Neural cell (in vitro differentiated cells): ENCODE measurements around the gene CABP7. TPM values are rescaled to one million over a fixed set of nuclear protein-coding genes. Genes with fewer than 3 reads are reported as not detected.

Experiments
- H2AFZ ChIP-seq: fragments of 200-600, 300-800 bp; sonication (generic), shearing (Covaris generic); 2 replicates; pipeline ENCODE4 v1.6.0; 2014; ENCODE audit warnings: low read depth, mild to moderate bottlenecking, antibody characterized with exemption, low read length, moderate library complexity
- H3F3A ChIP-seq: fragments of 200-600 bp; shearing (Covaris generic); 2 replicates; pipeline ENCODE4 v1.6.1; 2016; ENCODE audit warnings: mild to moderate bottlenecking, moderate library complexity, mixed read lengths, antibody characterized with exemption, low read length; ENCODE audit not compliant: insufficient read depth, poor library complexity, severe bottlenecking
- H3K27ac ChIP-seq: fragments of 200-600, 300-800 bp; sonication (generic), shearing (Covaris generic); 2 replicates; pipeline ENCODE4 v1.5.1; 2014; ENCODE audit warnings: mild to moderate bottlenecking, low read length, moderate library complexity
- H3K27me3 ChIP-seq: fragments of 300-800, 200-600 bp; sonication (generic), shearing (Covaris generic); 2 replicates; pipeline ENCODE4 v1.6.0; 2014; ENCODE audit warnings: mild to moderate bottlenecking, low read depth, low read length, moderate library complexity; ENCODE audit not compliant: insufficient read depth
- H3K36me3 ChIP-seq: fragments of 300-800, 200-600 bp; sonication (generic), shearing (Covaris generic); 2 replicates; pipeline ENCODE4 v1.5.1; 2014; ENCODE audit warnings: mild to moderate bottlenecking, antibody characterized with exemption, low read length, moderate library complexity; ENCODE audit not compliant: insufficient read depth
- H3K4me2 ChIP-seq: fragments of 300-800, 200-600 bp; sonication (generic), shearing (Covaris generic); 2 replicates; pipeline ENCODE4 v1.6.0; 2014; ENCODE audit warnings: mild to moderate bottlenecking, low read length
- H3K4me3 ChIP-seq: fragments of 300-800, 200-600 bp; sonication (generic), shearing (Covaris generic); 2 replicates; pipeline ENCODE4 v1.5.1; 2014; ENCODE audit warnings: mild to moderate bottlenecking, low read length, moderate library complexity
- H3K79me2 ChIP-seq: fragments of 200-600 bp; shearing (Covaris generic); replicated peaks from 2 replicates; pipeline ENCODE4 v1.6.0; 2014; ENCODE audit warnings: mild to moderate bottlenecking, low read length, moderate library complexity; ENCODE audit not compliant: insufficient read depth
- H3K9ac ChIP-seq: fragments of 300-800, 200-600 bp; sonication (generic), shearing (Covaris generic); 2 replicates; pipeline ENCODE4 v1.6.1; 2016; ENCODE audit warnings: mild to moderate bottlenecking, low read length, mixed read lengths
- H3K9me2 ChIP-seq: fragments of 200-600 bp; shearing (Covaris generic); 2 replicates; pipeline ENCODE4 v1.6.1; 2016; ENCODE audit warnings: mild to moderate bottlenecking, low read length, mixed read lengths; ENCODE audit not compliant: insufficient read depth
- H3K9me3 ChIP-seq: fragments of 200-600, 300-800 bp; sonication (generic), shearing (Covaris generic); 2 replicates; pipeline ENCODE4 v1.6.1; 2016; ENCODE audit warnings: mild to moderate bottlenecking, mixed run types, low read length, moderate library complexity, mixed read lengths
- H4K20me1 ChIP-seq: fragments of 200-600 bp; shearing (Covaris generic); 2 replicates; pipeline ENCODE4 v1.6.1; 2016; ENCODE audit warnings: mild to moderate bottlenecking, mixed run types; ENCODE audit not compliant: insufficient read depth
- EP300 ChIP-seq: fragments of 450-650 bp; conservative IDR thresholded peaks from 2 replicates; pipeline ENCODE4 v1.6.1; 2014; ENCODE audit warnings: antibody characterized with exemption, mild to moderate bottlenecking, moderate library complexity; ENCODE audit not compliant: poor library complexity, severe bottlenecking
- EZH2 ChIP-seq: fragments of 200-600, 300-800 bp; shearing (Covaris generic), sonication (generic); IDR thresholded peaks from 2 replicates; pipeline ENCODE4 v1.6.1; 2014; ENCODE audit warnings: antibody characterized with exemption, low read length, borderline replicate concordance, mild to moderate bottlenecking; ENCODE audit not compliant: insufficient read depth, poor library complexity, severe bottlenecking
- MXI1 ChIP-seq: fragments of 450-650 bp; conservative IDR thresholded peaks from 2 replicates; pipeline ENCODE4 v1.6.1; 2014; ENCODE audit warnings: antibody characterized with exemption, mild to moderate bottlenecking; ENCODE audit not compliant: poor library complexity, severe bottlenecking
- POLR2AphosphoS5 ChIP-seq: IDR thresholded peaks from 2 replicates; pipeline ENCODE4 v1.6.1; 2012
- RAD21 ChIP-seq: fragments of 450-650 bp; conservative IDR thresholded peaks from 2 replicates; pipeline ENCODE4 v1.6.1; 2014; ENCODE audit warnings: antibody characterized with exemption, mild to moderate bottlenecking, moderate library complexity
- SMC3 ChIP-seq: fragments of 450-650 bp; conservative IDR thresholded peaks from 2 replicates; pipeline ENCODE4 v1.6.1; 2014; ENCODE audit warnings: antibody characterized with exemption, mild to moderate bottlenecking, moderate library complexity; ENCODE audit not compliant: poor library complexity
- TAF1 ChIP-seq: IDR thresholded peaks from 2 replicates; pipeline ENCODE4 v1.6.1; 2012; ENCODE audit warnings: low read depth
- polyA plus RNA-seq: library from polyadenylated mRNA; depleted of rRNA; stranded (reverse); fragments of >200 nt; gene quantifications from 2 replicates; pipeline ENCODE4 v1.2.3, GENCODE V29; 2014
- TF ChIP-seq, protein P1 (sequence below): fragments of 450-650 bp; IDR thresholded peaks from 2 replicates; pipeline ENCODE4 v1.5.1; 2014; ENCODE audit warnings: antibody characterized with exemption, mild to moderate bottlenecking, moderate library complexity; ENCODE audit not compliant: poor library complexity, severe bottlenecking
- TF ChIP-seq, protein P2 (sequence below): IDR thresholded peaks from 2 replicates; pipeline ENCODE4 v1.6.1; 2012; ENCODE audit warnings: borderline replicate concordance

The CABP7 gene
- polyA plus RNA-seq, 1 donor from 2014 or later: 0.67 TPM

DNA sequence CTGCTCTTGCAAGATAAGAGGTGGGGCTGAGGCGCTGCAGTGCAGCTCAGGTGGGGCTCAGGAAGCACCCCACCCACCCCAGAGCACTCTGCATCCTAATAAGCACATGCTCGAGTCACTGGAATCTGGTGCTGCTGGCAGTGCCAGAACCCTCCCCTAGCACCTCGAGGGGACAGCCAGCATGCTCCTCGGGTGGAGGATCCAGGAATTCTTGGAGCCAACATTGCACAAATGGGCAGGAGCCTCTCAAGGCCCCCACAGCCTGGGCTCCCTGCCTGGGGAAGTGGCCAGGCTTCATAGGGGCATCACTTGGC is 27.5 kb upstream of the CABP7 start:
- H2AFZ ChIP-seq: no peak overlapping the region
- no peaks in the 10 kb centered on the region for H4K20me1 ChIP-seq
- no peak overlapping the region for H3K4me2 ChIP-seq
- H3K27ac ChIP-seq: no peak overlapping the region
- H3K27me3 ChIP-seq: no peaks in the 10 kb centered on the region
- no peaks in the 10 kb centered on the region for H3K9me2 ChIP-seq
- no peaks in the 10 kb centered on the region for H3K9me3 ChIP-seq
- H3F3A ChIP-seq: no peaks in the 10 kb centered on the region
- no peaks in the 10 kb centered on the region for H3K79me2 ChIP-seq
- H3K4me3 ChIP-seq: no peak overlapping the region
- H3K36me3 ChIP-seq: no peaks in the 10 kb centered on the region
- TF ChIP-seq POLR2AphosphoS5 (no peak), TAF1 (no peak), EP300 (no peak), EZH2 (no peak), RAD21 (no peak), MXI1 (no peak), SMC3 (no peak)
- TF ChIP-seq, protein P1, sequence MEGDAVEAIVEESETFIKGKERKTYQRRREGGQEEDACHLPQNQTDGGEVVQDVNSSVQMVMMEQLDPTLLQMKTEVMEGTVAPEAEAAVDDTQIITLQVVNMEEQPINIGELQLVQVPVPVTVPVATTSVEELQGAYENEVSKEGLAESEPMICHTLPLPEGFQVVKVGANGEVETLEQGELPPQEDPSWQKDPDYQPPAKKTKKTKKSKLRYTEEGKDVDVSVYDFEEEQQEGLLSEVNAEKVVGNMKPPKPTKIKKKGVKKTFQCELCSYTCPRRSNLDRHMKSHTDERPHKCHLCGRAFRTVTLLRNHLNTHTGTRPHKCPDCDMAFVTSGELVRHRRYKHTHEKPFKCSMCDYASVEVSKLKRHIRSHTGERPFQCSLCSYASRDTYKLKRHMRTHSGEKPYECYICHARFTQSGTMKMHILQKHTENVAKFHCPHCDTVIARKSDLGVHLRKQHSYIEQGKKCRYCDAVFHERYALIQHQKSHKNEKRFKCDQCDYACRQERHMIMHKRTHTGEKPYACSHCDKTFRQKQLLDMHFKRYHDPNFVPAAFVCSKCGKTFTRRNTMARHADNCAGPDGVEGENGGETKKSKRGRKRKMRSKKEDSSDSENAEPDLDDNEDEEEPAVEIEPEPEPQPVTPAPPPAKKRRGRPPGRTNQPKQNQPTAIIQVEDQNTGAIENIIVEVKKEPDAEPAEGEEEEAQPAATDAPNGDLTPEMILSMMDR: no peak
- TF ChIP-seq, protein P2, sequence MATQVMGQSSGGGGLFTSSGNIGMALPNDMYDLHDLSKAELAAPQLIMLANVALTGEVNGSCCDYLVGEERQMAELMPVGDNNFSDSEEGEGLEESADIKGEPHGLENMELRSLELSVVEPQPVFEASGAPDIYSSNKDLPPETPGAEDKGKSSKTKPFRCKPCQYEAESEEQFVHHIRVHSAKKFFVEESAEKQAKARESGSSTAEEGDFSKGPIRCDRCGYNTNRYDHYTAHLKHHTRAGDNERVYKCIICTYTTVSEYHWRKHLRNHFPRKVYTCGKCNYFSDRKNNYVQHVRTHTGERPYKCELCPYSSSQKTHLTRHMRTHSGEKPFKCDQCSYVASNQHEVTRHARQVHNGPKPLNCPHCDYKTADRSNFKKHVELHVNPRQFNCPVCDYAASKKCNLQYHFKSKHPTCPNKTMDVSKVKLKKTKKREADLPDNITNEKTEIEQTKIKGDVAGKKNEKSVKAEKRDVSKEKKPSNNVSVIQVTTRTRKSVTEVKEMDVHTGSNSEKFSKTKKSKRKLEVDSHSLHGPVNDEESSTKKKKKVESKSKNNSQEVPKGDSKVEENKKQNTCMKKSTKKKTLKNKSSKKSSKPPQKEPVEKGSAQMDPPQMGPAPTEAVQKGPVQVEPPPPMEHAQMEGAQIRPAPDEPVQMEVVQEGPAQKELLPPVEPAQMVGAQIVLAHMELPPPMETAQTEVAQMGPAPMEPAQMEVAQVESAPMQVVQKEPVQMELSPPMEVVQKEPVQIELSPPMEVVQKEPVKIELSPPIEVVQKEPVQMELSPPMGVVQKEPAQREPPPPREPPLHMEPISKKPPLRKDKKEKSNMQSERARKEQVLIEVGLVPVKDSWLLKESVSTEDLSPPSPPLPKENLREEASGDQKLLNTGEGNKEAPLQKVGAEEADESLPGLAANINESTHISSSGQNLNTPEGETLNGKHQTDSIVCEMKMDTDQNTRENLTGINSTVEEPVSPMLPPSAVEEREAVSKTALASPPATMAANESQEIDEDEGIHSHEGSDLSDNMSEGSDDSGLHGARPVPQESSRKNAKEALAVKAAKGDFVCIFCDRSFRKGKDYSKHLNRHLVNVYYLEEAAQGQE: no peak
- no peak overlapping the region for H3K9ac ChIP-seq

DNA sequence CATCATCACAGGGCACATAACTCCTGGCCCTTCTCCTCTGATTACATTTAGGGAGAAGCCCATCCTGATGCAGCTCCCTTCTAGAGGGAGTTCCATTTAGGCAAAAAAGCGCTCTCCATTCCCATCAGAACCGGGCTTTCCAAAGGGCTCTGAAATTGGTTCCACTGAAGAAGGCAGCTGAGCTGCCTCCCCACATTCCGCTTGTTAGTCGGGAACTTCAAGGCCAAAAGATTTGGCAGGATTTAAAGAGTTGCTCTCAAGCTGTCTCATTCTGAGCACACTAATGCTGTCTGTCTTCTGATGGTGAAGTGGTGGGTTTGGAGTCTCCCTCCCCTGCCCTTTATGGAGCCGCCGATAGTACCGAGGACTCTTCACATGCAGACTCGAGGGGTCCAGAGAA is 26.6 kb upstream of the CABP7 start:
- no peaks in the 10 kb centered on the region for H3K36me3 ChIP-seq
- no peak overlapping the region for H3K27ac ChIP-seq
- no peaks in the 10 kb centered on the region for H4K20me1 ChIP-seq

DNA sequence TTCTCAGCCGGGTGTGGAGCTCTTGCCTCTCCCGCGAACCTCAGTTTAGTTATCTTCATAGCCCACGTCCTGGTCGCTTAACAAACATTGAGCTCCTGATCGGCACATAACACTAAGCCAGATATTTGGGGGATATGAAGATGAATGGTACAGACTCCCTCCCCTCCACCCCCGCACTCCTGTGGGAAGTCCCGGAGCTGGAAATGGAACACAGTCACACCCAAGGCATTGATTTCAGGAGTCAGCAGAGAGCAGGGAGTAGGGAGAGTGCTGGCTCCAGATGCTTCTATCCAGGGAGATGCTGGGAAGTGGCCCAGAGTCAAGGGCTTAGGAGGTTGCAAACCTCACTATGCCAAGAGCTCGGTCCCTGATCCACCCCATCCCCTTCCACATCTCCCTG is 26.1 kb upstream of the CABP7 start:
- H3K27me3 ChIP-seq: no peaks in the 10 kb centered on the region
- no peaks in the 10 kb centered on the region for H3K9me2 ChIP-seq
- H3K9ac ChIP-seq: no peak overlapping the region
- H4K20me1 ChIP-seq: no peaks in the 10 kb centered on the region
- no peak overlapping the region for H3K27ac ChIP-seq
- no peaks in the 10 kb centered on the region for H3K36me3 ChIP-seq
- no peaks in the 10 kb centered on the region for H3K79me2 ChIP-seq
- TF ChIP-seq MXI1 (no peak), EP300 (no peak)
- TF ChIP-seq, protein P2: no peak
- no peaks in the 10 kb centered on the region for H3F3A ChIP-seq
- H3K4me3 ChIP-seq: no peak overlapping the region
- H3K9me3 ChIP-seq: no peaks in the 10 kb centered on the region
- H2AFZ ChIP-seq: no peak overlapping the region
- H3K4me2 ChIP-seq: no peak overlapping the region

More for the DNA sequence above, 26.6 kb upstream of the CABP7 start:
- TF ChIP-seq TAF1: no peak
- TF ChIP-seq EZH2: no peak
- TF ChIP-seq RAD21: no peak
- H3F3A ChIP-seq: no peaks in the 10 kb centered on the region
- H3K9me3 ChIP-seq: no peaks in the 10 kb centered on the region
- no peaks in the 10 kb centered on the region for H3K79me2 ChIP-seq
- H2AFZ ChIP-seq: no peak overlapping the region
- H3K4me2 ChIP-seq: no peak overlapping the region
- no peak overlapping the region for H3K4me3 ChIP-seq
- no peaks in the 10 kb centered on the region for H3K27me3 ChIP-seq
- no peak overlapping the region for H3K9ac ChIP-seq
- no peaks in the 10 kb centered on the region for H3K9me2 ChIP-seq
